ENCODE measurements around the gene ZNF668. TPM values are rescaled to one million over a fixed set of nuclear protein-coding genes. Genes with fewer than 3 reads are reported as not detected.

ZNF668 gene
- total and polyA plus RNA-seq, 2 donors (not counting 1 experiment from before 2014, with no cell fraction given): 8.1 to 12.1 TPM

- TF ChIP-seq EZH2 (IDR thresholded peaks at IDR 0.05; ENCODE audit: low read length, missing control alignments): no peak
- TF ChIP-seq CTCF (conservative IDR thresholded peaks at IDR 0.05 in 1 of 2, IDR thresholded peaks at IDR 0.05 in 1 of 2; ENCODE audit: low read depth in 1 of 2, low read length in 2 of 2): no peak
- H3K27me3 ChIP-seq (ENCODE audit: control insufficient read depth, insufficient read depth, low read length): no peaks in the 10 kb centered on the region
- DNase-seq (ENCODE audit: low read depth in 2 of 2): peak; percentile 60 to 63
Measured at GRCh38 chr16:31108035-31108793, 34.2 kb upstream of the ZNF668 start, which contains the start of gene BCKDK. Gene BCKDK (plus strand): TSS chr16:31108386. CDS start chr16:31109224, 838 bp downstream.

GRCh38 chr16:31107465-31107867 is 33.4 kb upstream of the ZNF668 start:
- no peaks in the 10 kb centered on the region for H4K20me1 ChIP-seq (ENCODE audit: control insufficient read depth, extremely low read depth, insufficient read depth, low read length)
- H3K27me3 ChIP-seq (ENCODE audit: control insufficient read depth, insufficient read depth, low read length): no peaks in the 10 kb centered on the region
- H3K4me3 ChIP-seq (replicated peaks in 1 of 4; ENCODE audit: control extremely low read depth in 1 of 4, insufficient read depth in 1 of 4, low read depth in 3 of 4, low read length in 4 of 4): peak overlapping the region in 2 of 4 experiments; percentile 52 to 95
- TF ChIP-seq EZH2 (IDR thresholded peaks at IDR 0.05; ENCODE audit: low read length, missing control alignments): no peak
- no peak overlapping the region for H2AFZ ChIP-seq (ENCODE audit: low read length)
- H3K79me2 ChIP-seq (ENCODE audit: control insufficient read depth, insufficient read depth, low read length): peaks cover 9% of the 10 kb centered on the region
- H3K9me3 ChIP-seq (ENCODE audit: control insufficient read depth, insufficient read depth, low read depth, low read length): no peaks in the 10 kb centered on the region
- peak overlapping the region; percentile 83 for H3K4me2 ChIP-seq (ENCODE audit: extremely low read depth, insufficient read depth, low read length)
- no peak for DNase-seq (ENCODE audit: low read depth in 2 of 2)
- peaks cover 19% of the 10 kb centered on the region for H3K36me3 ChIP-seq (ENCODE audit: control insufficient read depth, insufficient read depth, low read length)
- no peak overlapping the region for H3K9ac ChIP-seq (ENCODE audit: insufficient read depth, low read length)
- peaks cover 3% of the 10 kb centered on the region for H3K4me1 ChIP-seq (ENCODE audit: control insufficient read depth, extremely low read depth, insufficient read depth, low read length)
- H3K27ac ChIP-seq (ENCODE audit: insufficient read depth, low read length): no peak overlapping the region

More at GRCh38 chr16:31108035-31108793, 34.2 kb upstream of the ZNF668 start, which contains the start of gene BCKDK:
- Histone ChIP-seq H3K79me2 (ENCODE audit: control insufficient read depth, insufficient read depth, low read length) (peaks cover 9% of the 10 kb centered on the region), H3K27ac (ENCODE audit: insufficient read depth, low read length) (peak within 1 kb of the TSS; percentile 82), H2AFZ (ENCODE audit: low read length) (peak within 1 kb of the TSS; percentile 91), H3K4me3 (replicated peaks in 1 of 4; ENCODE audit: control extremely low read depth in 1 of 4, insufficient read depth in 1 of 4, low read depth in 3 of 4, low read length in 4 of 4) (peak within 1 kb of the TSS; percentile 60 to 95 (median 89)), H3K4me2 (ENCODE audit: extremely low read depth, insufficient read depth, low read length) (peak within 1 kb of the TSS; percentile 83), H3K9ac (ENCODE audit: insufficient read depth, low read length) (peak within 1 kb of the TSS; percentile 95), H3K9me3 (ENCODE audit: control insufficient read depth, insufficient read depth, low read depth, low read length) (no peaks in the 10 kb centered on the region), H3K36me3 (ENCODE audit: control insufficient read depth, insufficient read depth, low read length) (peaks cover 19% of the 10 kb centered on the region), H3K4me1 (ENCODE audit: control insufficient read depth, extremely low read depth, insufficient read depth, low read length) (peaks cover 3% of the 10 kb centered on the region), H4K20me1 (ENCODE audit: control insufficient read depth, extremely low read depth, insufficient read depth, low read length) (no peaks in the 10 kb centered on the region)

- DNase-seq (ENCODE audit: low read depth in 2 of 2): no peak
- Histone ChIP-seq H3K27ac (ENCODE audit: insufficient read depth, low read length) (no peak overlapping the region), H3K4me3 (replicated peaks in 1 of 4; ENCODE audit: control extremely low read depth in 1 of 4, insufficient read depth in 1 of 4, low read depth in 3 of 4, low read length in 4 of 4) (no peak overlapping the region), H3K27me3 (ENCODE audit: control insufficient read depth, insufficient read depth, low read length) (no peaks in the 10 kb centered on the region), H3K9ac (ENCODE audit: insufficient read depth, low read length) (no peak overlapping the region), H3K4me1 (ENCODE audit: control insufficient read depth, extremely low read depth, insufficient read depth, low read length) (peaks cover 3% of the 10 kb centered on the region), H3K79me2 (ENCODE audit: control insufficient read depth, insufficient read depth, low read length) (peaks cover 9% of the 10 kb centered on the region), H3K4me2 (ENCODE audit: extremely low read depth, insufficient read depth, low read length) (no peak overlapping the region), H3K9me3 (ENCODE audit: control insufficient read depth, insufficient read depth, low read depth, low read length) (no peaks in the 10 kb centered on the region), H3K36me3 (ENCODE audit: control insufficient read depth, insufficient read depth, low read length) (peaks cover 13% of the 10 kb centered on the region), H4K20me1 (ENCODE audit: control insufficient read depth, extremely low read depth, insufficient read depth, low read length) (no peaks in the 10 kb centered on the region), H2AFZ (ENCODE audit: low read length) (no peak overlapping the region)
- no peak for TF ChIP-seq EZH2 (IDR thresholded peaks at IDR 0.05; ENCODE audit: low read length, missing control alignments)
- TF ChIP-seq CTCF (conservative IDR thresholded peaks at IDR 0.05 in 1 of 2, IDR thresholded peaks at IDR 0.05 in 1 of 2; ENCODE audit: low read depth in 1 of 2, low read length in 2 of 2): no peak
Measured at GRCh38 chr16:31106509-31107464, 32.7 kb upstream of the ZNF668 start.

All from fibroblast of lung (primary cell).